ENCODE results near the gene S100A1.
"Not testable (repeated sequence)": the region's sequence is repeated elsewhere in the genome, so short reads cannot be mapped to it uniquely, and the experiment has no call there.

The S100A1 gene

DNA sequence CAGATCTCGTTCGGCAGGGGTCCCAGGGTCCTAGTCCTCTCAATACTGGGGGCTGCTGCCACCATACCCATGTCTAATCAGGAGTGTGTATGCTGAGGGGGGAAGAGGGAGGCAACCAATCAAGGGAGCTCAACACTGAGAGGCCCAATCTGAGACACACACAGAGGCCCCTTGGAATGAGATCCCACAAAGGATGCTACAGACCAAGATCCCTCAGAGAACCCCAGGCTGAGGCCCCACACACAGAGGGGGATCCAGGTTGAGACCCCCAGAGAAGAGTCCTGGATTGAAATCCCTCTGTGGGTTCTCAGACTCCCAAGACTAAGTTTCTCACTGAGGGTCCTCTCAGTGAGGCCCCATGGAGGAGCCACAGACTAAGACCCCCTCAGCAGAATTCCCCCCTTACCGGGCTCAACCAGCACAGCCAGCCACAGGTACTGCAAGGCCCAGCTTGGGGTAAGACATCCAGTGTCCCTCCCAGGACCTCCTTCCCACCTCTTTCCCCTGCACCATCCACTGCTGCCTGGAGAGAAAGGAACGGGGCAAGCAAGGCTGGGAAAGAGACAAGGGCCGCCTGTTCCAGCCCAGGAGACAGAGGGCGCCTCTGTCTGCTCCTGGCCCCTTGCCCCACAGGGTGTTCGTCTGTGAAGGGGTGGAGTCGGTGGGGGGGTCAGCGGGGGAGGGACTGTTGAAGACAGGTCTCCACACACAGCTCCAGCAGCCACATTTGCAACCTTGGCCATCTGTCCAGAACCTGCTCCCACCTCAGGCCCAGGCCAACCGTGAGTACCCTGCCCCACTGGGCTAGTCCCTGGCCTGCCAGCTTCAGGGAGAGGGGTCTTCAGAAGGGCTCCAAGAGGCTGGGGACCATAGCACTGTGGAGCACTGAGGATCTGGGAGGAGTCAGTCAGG, at the start of gene S100A1:
Gene S100A1 (plus strand): TSS at position 720 of the 912 bp plus-strand sequence. CDS start 2,088 bp downstream, outside the sequence.
- in situ Hi-C loops (cut with HindIII; ENCODE audit: low pct_ligation_motif_present, low sequenced_read_pairs) = no loop called here
- H3K4me3 ChIP-seq (ENCODE audit: low read depth, low read length) = peak within 1 kb of the TSS; percentile 77
- no peaks in the 10 kb centered on the region for H3K27me3 ChIP-seq (replicated peaks)
- peaks cover 11% of the 10 kb centered on the region for H3K36me3 ChIP-seq (replicated peaks)
- no peak for DNase-seq
- peak within 1 kb of the TSS; percentile 88 for H3K27ac ChIP-seq
- TF ChIP-seq, protein P1, sequence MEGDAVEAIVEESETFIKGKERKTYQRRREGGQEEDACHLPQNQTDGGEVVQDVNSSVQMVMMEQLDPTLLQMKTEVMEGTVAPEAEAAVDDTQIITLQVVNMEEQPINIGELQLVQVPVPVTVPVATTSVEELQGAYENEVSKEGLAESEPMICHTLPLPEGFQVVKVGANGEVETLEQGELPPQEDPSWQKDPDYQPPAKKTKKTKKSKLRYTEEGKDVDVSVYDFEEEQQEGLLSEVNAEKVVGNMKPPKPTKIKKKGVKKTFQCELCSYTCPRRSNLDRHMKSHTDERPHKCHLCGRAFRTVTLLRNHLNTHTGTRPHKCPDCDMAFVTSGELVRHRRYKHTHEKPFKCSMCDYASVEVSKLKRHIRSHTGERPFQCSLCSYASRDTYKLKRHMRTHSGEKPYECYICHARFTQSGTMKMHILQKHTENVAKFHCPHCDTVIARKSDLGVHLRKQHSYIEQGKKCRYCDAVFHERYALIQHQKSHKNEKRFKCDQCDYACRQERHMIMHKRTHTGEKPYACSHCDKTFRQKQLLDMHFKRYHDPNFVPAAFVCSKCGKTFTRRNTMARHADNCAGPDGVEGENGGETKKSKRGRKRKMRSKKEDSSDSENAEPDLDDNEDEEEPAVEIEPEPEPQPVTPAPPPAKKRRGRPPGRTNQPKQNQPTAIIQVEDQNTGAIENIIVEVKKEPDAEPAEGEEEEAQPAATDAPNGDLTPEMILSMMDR (IDR thresholded peaks at IDR 0.05; ENCODE audit: low read depth, low read length, missing control alignments) = no peak

DNA sequence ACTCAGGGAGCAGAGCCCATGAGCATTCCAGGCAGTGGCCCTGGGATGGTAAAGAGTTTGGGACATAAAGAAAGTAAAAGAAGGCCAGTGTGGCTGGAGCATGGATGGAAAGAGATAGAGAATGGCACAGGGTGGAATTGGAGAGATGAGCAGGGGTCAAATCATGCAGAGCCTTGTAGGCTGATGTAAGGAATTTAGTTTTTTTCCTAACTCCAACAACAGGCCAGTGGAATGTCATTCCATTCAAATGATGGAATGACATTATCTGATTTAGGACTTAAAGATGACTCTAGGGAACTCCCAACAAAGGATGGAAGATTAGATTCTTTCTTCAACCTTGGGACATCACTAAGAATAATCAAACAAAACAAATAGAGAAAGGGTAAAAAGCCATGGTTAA, 49.7 kb upstream of the S100A1 start:
- TF ChIP-seq, protein P1 (IDR thresholded peaks at IDR 0.05; ENCODE audit: low read depth, low read length, missing control alignments) = no peak
- H3K27me3 ChIP-seq (replicated peaks) = no peaks in the 10 kb centered on the region
- no peak overlapping the region for H3K27ac ChIP-seq
- no peak overlapping the region for H3K4me3 ChIP-seq (ENCODE audit: low read depth, low read length)
- in situ Hi-C loops (cut with HindIII; ENCODE audit: low pct_ligation_motif_present, low sequenced_read_pairs) = no loop called here
- H3K36me3 ChIP-seq (replicated peaks) = no peaks in the 10 kb centered on the region
- no peak for DNase-seq

DNA sequence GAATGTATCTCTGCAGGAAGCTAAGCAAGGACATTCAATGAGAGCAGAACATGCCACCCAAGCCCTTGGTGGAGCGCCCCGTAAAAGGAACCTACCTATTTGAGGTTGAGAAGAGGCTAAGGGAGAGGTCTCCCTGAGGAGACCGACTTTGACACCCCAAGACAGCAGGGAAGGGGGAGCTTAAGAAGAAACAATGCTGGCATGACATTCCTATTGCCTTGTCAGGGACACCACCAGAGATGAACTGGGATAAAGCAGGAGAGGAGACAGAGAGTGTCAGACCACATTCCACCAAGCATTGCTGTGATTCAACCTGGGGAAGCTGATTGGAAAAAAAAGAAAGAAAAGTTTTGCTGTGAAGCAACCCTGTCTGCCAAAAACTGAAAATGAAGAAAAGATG, 49.3 kb upstream of the S100A1 start:
- Histone ChIP-seq H3K36me3 (replicated peaks) (no peaks in the 10 kb centered on the region), H3K27ac (no peak overlapping the region), H3K4me3 (ENCODE audit: low read depth, low read length) (no peak overlapping the region), H3K27me3 (replicated peaks) (no peaks in the 10 kb centered on the region)
- TF ChIP-seq, protein P1 (IDR thresholded peaks at IDR 0.05; ENCODE audit: low read depth, low read length, missing control alignments) = no peak
- in situ Hi-C loops (cut with HindIII; ENCODE audit: low pct_ligation_motif_present, low sequenced_read_pairs) = no loop called here
- DNase-seq = no peak

DNA sequence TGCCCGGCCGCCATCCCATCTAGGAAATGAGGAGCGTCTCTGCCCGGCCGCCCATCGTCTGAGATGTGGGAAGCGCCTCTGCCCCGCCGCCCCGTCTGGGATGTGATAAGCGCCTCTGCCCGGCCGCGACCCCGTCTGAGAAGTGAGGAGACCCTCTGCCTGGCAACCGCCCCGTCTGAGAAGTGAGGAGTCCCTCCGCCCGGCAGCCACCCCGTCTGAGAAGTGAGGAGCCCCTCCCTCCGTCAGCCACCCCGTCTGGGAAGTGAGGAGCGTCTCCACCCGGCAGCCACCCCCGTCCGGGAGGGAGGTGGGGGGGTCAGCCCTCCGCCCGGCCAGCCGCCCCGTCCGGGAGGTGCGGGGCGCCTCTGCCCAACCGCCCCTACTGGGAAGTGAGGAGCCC, 45.4 kb upstream of the S100A1 start:
- H3K36me3 ChIP-seq (replicated peaks); DNase-seq; H3K27ac ChIP-seq; H3K4me3 ChIP-seq (ENCODE audit: low read depth, low read length); H3K27me3 ChIP-seq (replicated peaks); in situ Hi-C loops (cut with HindIII; ENCODE audit: low pct_ligation_motif_present, low sequenced_read_pairs): not testable (repeated sequence)

DNA sequence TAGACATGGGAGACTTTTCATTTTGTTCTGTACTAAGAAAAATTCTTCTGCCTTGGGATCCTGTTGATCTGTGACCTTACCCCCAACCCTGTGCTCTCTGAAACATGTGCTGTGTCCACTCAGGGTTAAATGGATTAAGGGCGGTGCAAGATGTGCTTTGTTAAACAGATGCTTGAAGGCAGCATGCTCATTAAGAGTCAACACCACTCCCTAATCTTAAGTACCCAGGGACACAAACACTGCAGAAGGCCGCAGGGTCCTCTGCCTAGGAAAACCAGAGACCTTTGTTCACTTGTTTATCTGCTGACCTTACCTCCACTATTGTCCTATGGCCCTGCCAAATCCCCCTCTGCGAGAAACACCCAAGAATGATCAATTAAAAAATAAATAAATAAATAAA, 44.7 kb upstream of the S100A1 start:
- H3K27me3 ChIP-seq (replicated peaks); H3K36me3 ChIP-seq (replicated peaks); H3K4me3 ChIP-seq (ENCODE audit: low read depth, low read length); H3K27ac ChIP-seq; in situ Hi-C loops (cut with HindIII; ENCODE audit: low pct_ligation_motif_present, low sequenced_read_pairs); DNase-seq: not testable (repeated sequence)

DNA sequence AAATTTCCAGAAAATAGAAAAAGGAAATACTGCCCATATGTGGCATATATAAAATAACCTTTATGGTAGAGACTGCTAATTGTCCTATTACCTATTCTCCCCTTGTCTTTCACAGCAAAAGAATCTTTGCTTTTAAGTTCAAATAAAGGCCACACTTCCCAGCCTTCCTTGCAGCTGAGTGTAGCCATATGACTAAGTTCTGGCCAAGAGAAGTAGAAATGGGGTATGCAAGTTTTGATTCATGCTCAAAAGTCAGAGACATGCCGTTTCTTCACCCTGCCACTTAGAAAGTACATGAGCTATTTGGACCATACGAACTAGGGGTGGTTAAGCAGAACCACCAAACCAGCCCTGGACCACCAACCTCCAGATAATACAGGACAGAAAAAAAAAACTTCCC, 44.3 kb upstream of the S100A1 start:
- H3K4me3 ChIP-seq (ENCODE audit: low read depth, low read length) = no peak overlapping the region
- H3K27me3 ChIP-seq (replicated peaks) = no peaks in the 10 kb centered on the region
- no peak overlapping the region for H3K27ac ChIP-seq
- no peak for DNase-seq
- TF ChIP-seq, protein P1 (IDR thresholded peaks at IDR 0.05; ENCODE audit: low read depth, low read length, missing control alignments) = no peak
- in situ Hi-C loops (cut with HindIII; ENCODE audit: low pct_ligation_motif_present, low sequenced_read_pairs) = no loop called here
- no peaks in the 10 kb centered on the region for H3K36me3 ChIP-seq (replicated peaks)

DNA sequence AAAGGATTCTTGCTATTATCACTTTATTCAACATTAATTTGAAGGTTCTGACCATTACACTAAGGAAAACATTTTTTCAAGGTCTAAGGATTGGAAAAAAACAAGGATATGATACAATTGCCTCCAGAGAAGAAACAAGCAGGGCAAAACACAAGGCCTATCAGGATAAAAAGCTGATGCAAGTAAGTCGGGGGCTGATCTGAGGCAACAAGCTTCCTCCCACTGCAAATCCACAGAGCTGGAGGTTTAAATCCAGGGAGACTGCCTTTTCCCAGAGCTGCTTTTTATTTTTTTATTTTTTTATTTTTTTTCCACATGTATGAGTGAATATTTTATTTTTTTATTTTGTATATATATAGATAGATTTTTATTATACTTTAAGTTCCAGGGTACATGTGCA, 43.2 kb upstream of the S100A1 start:
- TF ChIP-seq, protein P1 (IDR thresholded peaks at IDR 0.05; ENCODE audit: low read depth, low read length, missing control alignments) = no peak
- Histone ChIP-seq H3K27ac (no peak overlapping the region), H3K36me3 (replicated peaks) (no peaks in the 10 kb centered on the region), H3K27me3 (replicated peaks) (no peaks in the 10 kb centered on the region), H3K4me3 (ENCODE audit: low read depth, low read length) (no peak overlapping the region)
- DNase-seq = no peak
- in situ Hi-C loops (cut with HindIII; ENCODE audit: low pct_ligation_motif_present, low sequenced_read_pairs) = no loop called here
